ENCODE results near the gene WDFY4.

The WDFY4 gene

GRCh38 chr10:48772059-48772458 is 87.4 kb downstream of the WDFY4 start:
- no peak for DNase-seq (ENCODE audit: low read depth in 2 of 2)

DNA sequence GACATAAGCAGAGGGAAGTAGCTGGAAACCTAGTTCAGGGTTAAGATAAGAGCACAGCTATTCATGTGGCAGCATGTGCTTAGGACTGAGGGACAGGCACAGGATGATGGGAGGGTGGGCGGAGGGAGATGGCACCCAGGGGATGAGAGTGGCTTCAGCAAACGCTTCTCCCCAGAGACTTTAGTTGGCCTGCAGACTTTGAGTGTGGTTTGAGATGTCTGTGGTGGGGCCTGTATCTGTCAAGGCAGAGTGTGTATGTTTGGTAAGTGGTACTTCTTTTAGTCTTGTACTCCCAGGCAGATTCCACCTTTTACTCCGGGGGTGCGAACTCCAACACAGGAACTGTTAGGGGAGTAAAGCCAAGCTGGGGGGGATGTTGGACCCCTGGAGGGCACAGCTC is 88.9 kb downstream of the WDFY4 start:
- DNase-seq (ENCODE audit: low read depth in 2 of 2) = no peak

GRCh38 chr10:48774416-48775205 is 89.9 kb downstream of the WDFY4 start:
- no peak for DNase-seq (ENCODE audit: low read depth in 2 of 2)

DNA sequence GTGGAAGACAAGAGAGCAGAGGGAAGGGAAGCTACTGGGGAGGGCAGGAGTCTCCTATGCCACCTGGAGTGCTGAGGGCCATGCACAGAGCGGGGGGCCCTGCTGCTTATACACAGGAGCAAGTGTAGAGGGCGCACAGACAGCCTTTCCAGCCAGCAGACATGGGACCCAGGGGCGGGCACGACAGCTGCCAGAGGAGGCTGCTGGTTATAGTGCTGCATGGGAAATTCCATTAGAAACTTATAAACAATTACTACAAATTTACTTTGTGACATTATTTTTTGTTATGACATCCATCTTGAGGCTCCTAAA is 90.5 kb downstream of the WDFY4 start:
- no peak for DNase-seq (ENCODE audit: low read depth in 2 of 2)

DNA sequence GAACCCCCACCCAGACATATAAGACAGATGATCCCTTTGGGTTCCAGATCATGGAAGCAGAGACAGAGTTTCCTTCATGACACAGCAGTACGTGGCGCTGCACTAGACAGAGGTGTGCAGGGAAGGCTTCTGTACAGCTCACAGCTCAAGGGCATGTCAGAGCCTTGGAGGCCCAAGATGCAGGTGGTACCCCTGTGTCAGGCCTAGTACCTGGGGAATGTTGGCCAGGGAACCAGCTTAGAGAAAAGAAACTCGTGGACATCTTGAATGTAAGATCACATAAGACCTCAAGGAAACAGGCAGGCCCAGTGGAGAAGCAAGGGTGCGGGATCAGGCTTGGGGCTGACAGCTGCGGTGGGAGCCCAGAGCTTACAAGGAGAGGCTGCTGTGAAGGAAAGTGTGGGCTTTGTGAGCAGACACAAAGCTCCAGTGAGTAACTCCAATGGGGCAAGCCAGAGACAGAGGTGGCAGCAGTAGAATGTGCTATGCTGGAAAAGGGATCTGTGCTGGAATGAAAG is 91.4 kb downstream of the WDFY4 start:
- no peak for DNase-seq (ENCODE audit: low read depth in 2 of 2)

DNA sequence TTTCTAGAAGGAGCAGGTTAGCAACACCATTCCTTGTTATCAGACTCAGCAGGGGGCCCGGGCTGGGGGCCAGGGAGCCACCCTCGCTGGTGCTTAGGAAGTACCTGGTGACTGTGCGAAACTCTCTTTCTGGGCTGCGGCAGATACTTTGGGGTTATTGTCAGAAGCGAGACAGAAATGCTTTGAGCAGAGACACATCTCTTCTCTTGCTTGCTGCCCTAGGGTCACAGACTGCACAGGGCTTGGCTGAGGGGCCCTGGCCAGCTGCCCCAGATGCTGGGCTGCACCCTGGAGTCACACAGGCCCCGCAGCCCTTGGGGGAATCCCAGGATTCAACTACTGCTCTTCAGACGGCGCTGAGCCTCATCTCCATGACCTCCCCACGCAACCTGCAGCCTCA is 91.9 kb downstream of the WDFY4 start:
- no peak for DNase-seq (ENCODE audit: low read depth in 2 of 2)

DNA sequence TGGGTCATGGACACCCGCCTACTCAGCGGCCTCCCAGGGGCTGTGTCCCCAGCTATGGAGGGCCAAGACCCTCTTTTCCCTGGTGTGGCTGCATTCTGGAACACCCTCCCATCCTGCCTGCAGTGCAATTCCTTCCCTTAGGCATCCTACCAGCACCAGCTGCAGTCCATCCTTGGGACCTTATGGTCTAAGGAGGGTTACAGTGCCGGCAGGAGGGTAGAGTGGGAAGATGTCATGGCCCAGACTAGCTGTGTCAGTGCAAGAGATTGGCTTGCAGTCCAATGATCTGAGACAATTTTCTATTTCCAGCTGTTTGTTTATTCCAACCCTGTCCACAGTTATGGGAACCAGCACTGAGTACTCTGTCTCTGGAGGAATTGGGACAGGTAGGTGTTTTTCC is 92.4 kb downstream of the WDFY4 start:
- DNase-seq (ENCODE audit: low read depth in 2 of 2) = no peak

- DNase-seq (ENCODE audit: low read depth in 2 of 2) = no peak
Measured at GRCh38 chr10:48778193-48778857, 93.7 kb downstream of the WDFY4 start.

DNA sequence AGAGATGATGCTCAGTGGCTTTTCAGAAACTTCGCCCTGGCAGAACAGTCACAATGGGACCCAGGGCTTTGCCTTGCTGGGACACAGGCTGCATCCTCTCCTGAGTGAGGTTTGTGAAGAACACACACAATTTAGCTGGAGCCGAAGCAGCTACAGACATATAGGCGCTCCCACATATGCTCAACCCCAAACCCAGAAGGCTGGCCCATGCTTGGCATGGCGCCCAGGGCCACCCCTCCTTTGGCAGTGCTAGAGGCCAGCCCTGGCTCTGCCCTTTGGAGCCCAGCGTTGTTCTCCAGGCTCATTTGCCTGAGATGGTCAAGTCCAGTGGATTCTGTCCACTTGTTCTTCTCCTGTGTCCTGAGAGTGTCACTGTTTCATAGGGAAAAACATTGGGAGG is 94.4 kb downstream of the WDFY4 start:
- no peak for DNase-seq (ENCODE audit: low read depth in 2 of 2)

DNA sequence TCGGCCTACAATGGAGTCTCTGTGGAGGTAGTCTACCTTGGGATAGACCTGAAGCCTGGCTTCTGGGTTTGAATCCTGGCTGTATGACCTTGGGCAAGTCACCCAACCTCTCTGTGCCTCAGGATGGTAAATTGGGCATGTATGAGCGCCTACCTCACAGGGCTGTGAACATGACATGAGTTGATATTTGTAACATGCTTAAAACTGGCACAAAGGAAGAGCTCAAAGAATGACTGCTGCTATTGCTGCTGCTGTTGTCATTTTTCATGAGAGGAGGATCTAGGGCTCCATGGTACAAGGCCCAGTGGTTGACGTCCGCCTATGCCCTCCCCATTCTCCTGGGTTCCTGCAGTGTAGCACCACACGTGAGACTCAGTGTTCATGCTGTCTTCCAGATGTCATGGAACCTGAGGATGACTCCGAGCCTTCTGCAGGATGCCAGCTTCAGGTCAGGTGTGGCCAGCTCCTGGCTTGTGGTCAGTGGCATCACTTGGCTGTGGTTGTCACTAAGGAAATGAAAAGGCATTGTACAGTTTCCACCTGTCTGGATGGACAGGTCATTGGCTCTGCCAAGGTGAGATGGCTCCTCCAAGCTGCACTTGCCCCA is 95.0 kb downstream of the WDFY4 start:
- no peak for DNase-seq (ENCODE audit: low read depth in 2 of 2)

GRCh38 chr10:48780341-48780740 is 95.7 kb downstream of the WDFY4 start:
- no peak for DNase-seq (ENCODE audit: low read depth in 2 of 2)

DNA sequence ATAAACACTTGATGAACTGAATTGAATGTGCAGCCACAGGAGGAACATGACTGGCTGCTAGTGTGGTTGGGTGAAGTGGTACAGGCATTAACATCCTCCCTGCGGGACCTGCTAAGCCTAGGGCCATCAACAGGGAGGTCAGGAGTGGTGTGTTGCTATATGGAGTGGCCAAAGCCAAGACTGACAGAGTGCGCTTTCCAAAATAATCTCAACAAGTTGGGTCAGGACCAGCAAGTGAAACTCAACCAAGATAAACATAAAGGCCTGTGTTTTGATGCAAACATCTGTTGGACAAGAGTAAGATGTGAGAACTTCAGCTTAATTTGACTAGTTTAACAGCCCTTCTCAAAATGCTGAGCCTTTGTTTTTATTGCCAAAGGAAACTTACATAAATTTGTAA is 97.7 kb downstream of the WDFY4 start:
- DNase-seq (ENCODE audit: low read depth in 2 of 2) = no peak

- no peak for DNase-seq (ENCODE audit: low read depth in 2 of 2)
Measured at GRCh38 chr10:48784031-48784430, 99.4 kb downstream of the WDFY4 start.

GRCh38 chr10:48785796-48786195 is 101.1 kb downstream of the WDFY4 start:
- DNase-seq (ENCODE audit: low read depth in 2 of 2) = no peak

DNA sequence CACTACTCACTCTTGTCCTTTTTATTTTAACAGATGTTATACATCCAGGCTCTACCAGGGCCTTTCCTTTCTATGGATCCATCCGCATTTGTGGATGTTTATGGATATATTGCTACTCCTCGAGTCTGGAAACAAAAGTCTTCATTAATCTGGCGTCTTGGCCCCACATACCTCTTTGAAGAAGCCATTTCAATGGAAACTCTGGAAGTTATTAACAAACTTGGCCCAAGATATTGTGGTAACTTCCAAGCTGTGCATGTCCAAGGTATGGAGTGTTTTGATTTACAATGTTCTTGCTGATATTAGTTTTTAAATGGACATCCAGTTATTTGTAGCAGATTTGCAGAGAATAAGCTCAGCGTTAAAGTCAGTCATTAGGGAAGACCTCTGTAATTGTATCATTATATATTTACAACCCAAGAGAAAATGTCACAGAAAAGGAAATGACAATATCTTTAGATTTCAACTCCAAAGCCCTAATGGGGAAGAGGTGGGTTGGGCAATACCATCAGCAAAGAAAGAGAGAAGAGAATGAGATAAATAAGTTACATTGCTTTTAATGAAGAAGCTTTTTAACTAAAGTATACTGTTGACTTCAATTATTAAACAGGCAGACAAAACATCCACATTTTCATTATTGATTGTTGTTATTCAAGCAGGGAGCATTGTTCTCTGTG is 102.1 kb downstream of the WDFY4 start:
- no peak for DNase-seq (ENCODE audit: low read depth in 2 of 2)

DNA sequence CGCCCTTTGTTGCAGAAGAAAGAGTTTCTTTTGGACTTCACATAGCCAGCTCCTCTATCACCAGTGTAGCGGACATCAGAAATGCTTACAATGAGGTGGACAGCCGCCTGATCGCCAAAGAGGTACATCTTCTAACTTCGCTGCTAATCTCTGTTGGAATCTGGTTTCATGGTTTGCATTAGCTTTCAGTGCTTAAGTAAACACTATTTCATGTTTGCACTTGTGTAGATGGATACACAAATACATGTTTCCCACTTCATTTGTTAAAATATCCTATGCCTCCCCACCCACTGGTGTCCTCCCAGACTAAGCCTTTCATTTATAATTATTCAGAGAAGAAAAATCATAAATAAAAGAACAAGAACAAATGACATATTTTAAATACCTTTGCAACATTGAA is 103.9 kb downstream of the WDFY4 start:
- DNase-seq (ENCODE audit: low read depth in 2 of 2) = no peak

GRCh38 chr10:48789486-48790456 is 105.1 kb downstream of the WDFY4 start:
- DNase-seq (ENCODE audit: low read depth in 2 of 2) = no peak

DNA sequence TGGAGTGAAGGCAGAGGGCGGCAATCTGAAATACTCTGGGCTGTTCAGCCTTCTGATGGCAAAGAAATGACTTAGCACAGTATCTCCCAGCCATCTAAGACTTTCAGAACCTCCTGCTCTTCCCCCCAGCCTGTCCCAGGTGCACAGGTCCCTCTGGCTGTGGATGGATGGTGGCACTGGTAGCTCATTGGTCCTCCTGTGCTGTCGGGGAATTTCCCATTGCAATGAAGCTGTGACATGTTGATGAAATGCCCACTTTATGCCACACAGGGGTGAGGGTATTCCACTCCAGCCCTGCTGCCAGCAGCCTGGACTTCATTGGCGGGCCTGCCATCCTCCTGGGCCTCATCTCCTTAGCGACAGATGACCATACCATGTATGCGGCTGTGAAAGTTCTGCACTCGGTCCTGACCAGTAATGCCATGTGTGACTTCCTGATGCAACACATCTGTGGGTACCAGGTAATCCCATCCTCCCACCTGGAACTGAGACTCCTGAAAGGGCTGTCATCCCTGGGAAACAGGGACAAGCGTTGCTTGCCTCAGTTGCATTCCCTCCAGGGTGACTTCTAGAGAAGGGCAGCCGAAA is 105.9 kb downstream of the WDFY4 start:
- DNase-seq (ENCODE audit: low read depth in 2 of 2) = no peak

DNA sequence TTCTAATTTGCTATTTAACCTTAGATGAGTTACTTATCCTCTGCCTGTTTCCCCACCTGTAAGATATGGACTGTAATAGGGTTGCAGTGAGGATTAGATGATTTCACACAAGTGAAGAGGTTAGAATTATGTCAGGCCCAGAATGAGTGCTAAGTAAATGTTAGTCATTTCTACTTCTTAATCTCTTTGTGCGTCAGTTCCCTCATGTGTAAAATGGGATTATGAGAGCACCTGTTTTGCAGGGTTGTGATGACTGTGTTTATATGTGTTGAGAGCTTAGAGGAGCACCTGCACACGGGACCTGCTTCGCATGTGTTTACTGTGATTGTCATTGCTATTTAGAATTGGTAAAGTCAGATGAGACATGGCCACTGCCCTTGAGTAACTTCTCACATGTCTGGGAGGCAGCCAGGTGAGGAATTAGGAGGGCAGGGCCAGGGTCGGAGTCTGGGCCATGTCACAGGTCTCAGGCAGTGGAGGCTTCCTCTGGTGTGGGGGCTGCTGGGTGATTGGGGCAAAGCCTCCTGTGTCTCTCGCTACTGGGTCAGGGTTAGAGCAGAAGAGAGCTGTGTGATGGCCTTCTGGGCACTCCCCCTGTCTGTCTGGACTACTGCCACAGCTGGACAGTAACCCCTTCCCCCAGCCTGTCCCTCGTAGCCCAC is 106.7 kb downstream of the WDFY4 start:
- no peak for DNase-seq (ENCODE audit: low read depth in 2 of 2)

GRCh38 chr10:48792121-48792520 is 107.4 kb downstream of the WDFY4 start:
- DNase-seq (ENCODE audit: low read depth in 2 of 2) = no peak

Measured in stimulated activated CD8-positive, alpha-beta memory T cell treated with anti-CD3 and anti-CD28 coated beads, Interleukin-2, amount 100 ng/mL, for 1 hour (primary cell).